ENCODE measurements around the gene ELK3. TPM values are rescaled to one million over a fixed set of nuclear protein-coding genes. Genes with fewer than 3 reads are reported as not detected.

Gene ELK3
- total and polyA plus RNA-seq, 8 donors = 2.9 to 12.9 (median 6.1) TPM

- no peak for TF ChIP-seq CTCF (IDR thresholded peaks at IDR 0.05)
- no peak overlapping the region for H3K4me3 ChIP-seq
- intact Hi-C loops (cut with DNase I) = no loop called here
- no peaks in the 10 kb centered on the region for H3K36me3 ChIP-seq
- no peaks in the 10 kb centered on the region for H3K27me3 ChIP-seq
- no peaks in the 10 kb centered on the region for H3K9me3 ChIP-seq
- no peak for DNase-seq
- ATAC-seq = no peak
- FAIRE-seq = no peak
- no peak overlapping the region for H3K27ac ChIP-seq
- no peaks in the 10 kb centered on the region for H3K4me1 ChIP-seq
- WGBS, 2 donors = 58 to 62% methylated on average over 4 of the region's 4 CpGs
Measured at GRCh38 chr12:96185914-96186313, 8.3 kb upstream of the ELK3 start.

- no peak overlapping the region for H3K27ac ChIP-seq
- no peak overlapping the region for H3K4me3 ChIP-seq
- FAIRE-seq (no peak), DNase-seq (no peak), ATAC-seq (no peak)
- H3K4me1 ChIP-seq = no peaks in the 10 kb centered on the region
- WGBS, 2 donors = 55 to 64% methylated on average over 10 of the region's 10 CpGs
- intact Hi-C loops (cut with DNase I) = no loop called here
- TF ChIP-seq CTCF (IDR thresholded peaks at IDR 0.05) = no peak
- no peaks in the 10 kb centered on the region for H3K27me3 ChIP-seq
- H3K9me3 ChIP-seq = no peaks in the 10 kb centered on the region
- H3K36me3 ChIP-seq = no peaks in the 10 kb centered on the region
Measured at GRCh38 chr12:96186607-96187301, 7.4 kb upstream of the ELK3 start.

- intact Hi-C loops (cut with DNase I) = no loop called here
- Histone ChIP-seq H3K9me3 (no peaks in the 10 kb centered on the region), H3K4me1 (no peaks in the 10 kb centered on the region), H3K4me3 (no peak overlapping the region), H3K27me3 (no peaks in the 10 kb centered on the region), H3K36me3 (no peaks in the 10 kb centered on the region), H3K27ac (no peak overlapping the region)
- FAIRE-seq (no peak), DNase-seq (no peak), ATAC-seq (no peak)
- 88 to 95% methylated on average over 2 of the region's 2 CpGs for WGBS, 2 donors
- TF ChIP-seq CTCF (IDR thresholded peaks at IDR 0.05) = no peak
Measured at GRCh38 chr12:96187956-96188355, 6.2 kb upstream of the ELK3 start.

- Histone ChIP-seq H3K27ac (no peak overlapping the region), H3K4me3 (no peak overlapping the region), H3K27me3 (no peaks in the 10 kb centered on the region), H3K9me3 (no peaks in the 10 kb centered on the region), H3K36me3 (no peaks in the 10 kb centered on the region), H3K4me1 (no peaks in the 10 kb centered on the region)
- no peak for TF ChIP-seq CTCF (IDR thresholded peaks at IDR 0.05)
- FAIRE-seq (no peak), ATAC-seq (no peak), DNase-seq (no peak)
- WGBS, 2 donors = 79 to 83% methylated on average over 5 of the region's 5 CpGs
- intact Hi-C loops (cut with DNase I) = no loop called here
Measured at GRCh38 chr12:96189781-96190180, 4.4 kb upstream of the ELK3 start.

GRCh38 chr12:96190413-96191108, 3.6 kb upstream of the ELK3 start:
- FAIRE-seq (no peak), ATAC-seq (no peak), DNase-seq (no peak)
- intact Hi-C loops (cut with DNase I) = no loop called here
- Histone ChIP-seq H3K27me3 (no peaks in the 10 kb centered on the region), H3K4me1 (peaks cover 0 to under 1% (median 0%) of the 10 kb centered on the region in 3 donors), H3K4me3 (no peak overlapping the region), H3K9me3 (no peaks in the 10 kb centered on the region), H3K36me3 (no peaks in the 10 kb centered on the region), H3K27ac (no peak overlapping the region)
- no peak for TF ChIP-seq CTCF (IDR thresholded peaks at IDR 0.05)
- 76 to 85% methylated on average over 9 to 10 of the region's 10 CpGs for WGBS, 2 donors

All from pancreas (tissue), 10 donors.